Keratinocyte (primary cell): ENCODE measurements around the gene AGO3.
"Not testable (repeated sequence)": the region's sequence is repeated elsewhere in the genome, so short reads cannot be mapped to it uniquely, and the experiment has no call there.

Source experiments
- EZH2 ChIP-seq: IDR thresholded peaks from one replicate; pipeline ENCODE4 v1.6.1; 2012; ENCODE audit warnings: inconsistent platforms, mild to moderate bottlenecking, low read length, moderate library complexity
- TF ChIP-seq, protein P1 (sequence below), 3 experiments: IDR thresholded peaks in 1 of 3; conservative IDR thresholded peaks in 1 of 3; optimal IDR thresholded peaks in 1 of 3; 2 replicates in 2 of 3; 3 replicates in 1 of 3; pipeline versions ENCODE3 to v1.5.1; 2011; ENCODE audit warnings: low read length in 3 of 3, mild to moderate bottlenecking in 3 of 3, moderate library complexity in 2 of 3, control low read depth in 1 of 3, inconsistent platforms in 1 of 3; ENCODE audit not compliant: insufficient read depth in 2 of 3; ENCODE audit errors: extremely low read depth in 1 of 3

DNA sequence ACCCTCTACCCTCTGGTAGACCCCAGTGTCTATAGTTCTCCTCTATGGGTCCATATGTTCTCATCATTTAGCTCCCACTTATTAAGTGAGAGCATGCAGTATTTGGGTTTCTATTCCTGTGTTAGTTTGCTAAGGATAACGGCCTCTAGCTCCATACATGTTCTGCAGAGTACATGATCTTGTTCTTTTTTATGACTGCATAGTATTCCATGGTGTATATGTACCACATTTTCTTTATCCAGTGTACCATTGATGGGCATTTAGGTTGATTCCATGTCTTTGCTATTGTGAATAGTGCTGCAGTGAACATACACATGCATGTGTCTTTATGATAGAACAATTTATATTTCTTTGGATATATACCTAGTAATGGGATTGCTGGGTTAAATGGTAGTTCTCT, 33.4 kb downstream of the AGO3 start:
- TF ChIP-seq, protein P1, sequence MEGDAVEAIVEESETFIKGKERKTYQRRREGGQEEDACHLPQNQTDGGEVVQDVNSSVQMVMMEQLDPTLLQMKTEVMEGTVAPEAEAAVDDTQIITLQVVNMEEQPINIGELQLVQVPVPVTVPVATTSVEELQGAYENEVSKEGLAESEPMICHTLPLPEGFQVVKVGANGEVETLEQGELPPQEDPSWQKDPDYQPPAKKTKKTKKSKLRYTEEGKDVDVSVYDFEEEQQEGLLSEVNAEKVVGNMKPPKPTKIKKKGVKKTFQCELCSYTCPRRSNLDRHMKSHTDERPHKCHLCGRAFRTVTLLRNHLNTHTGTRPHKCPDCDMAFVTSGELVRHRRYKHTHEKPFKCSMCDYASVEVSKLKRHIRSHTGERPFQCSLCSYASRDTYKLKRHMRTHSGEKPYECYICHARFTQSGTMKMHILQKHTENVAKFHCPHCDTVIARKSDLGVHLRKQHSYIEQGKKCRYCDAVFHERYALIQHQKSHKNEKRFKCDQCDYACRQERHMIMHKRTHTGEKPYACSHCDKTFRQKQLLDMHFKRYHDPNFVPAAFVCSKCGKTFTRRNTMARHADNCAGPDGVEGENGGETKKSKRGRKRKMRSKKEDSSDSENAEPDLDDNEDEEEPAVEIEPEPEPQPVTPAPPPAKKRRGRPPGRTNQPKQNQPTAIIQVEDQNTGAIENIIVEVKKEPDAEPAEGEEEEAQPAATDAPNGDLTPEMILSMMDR (optimal IDR thresholded peaks at IDR 0.05 in 1 of 3, IDR thresholded peaks at IDR 0.05 in 1 of 3, conservative IDR thresholded peaks at IDR 0.05 in 1 of 3; ENCODE audit: extremely low read depth in 1 of 3, insufficient read depth in 2 of 3, low read length in 3 of 3): not testable (repeated sequence)
- not testable (repeated sequence) for TF ChIP-seq EZH2
